Neural progenitor cell (in vitro differentiated cells): Measurements from ENCODE around the gene MXRA8. TPM values are rescaled to one million over a fixed set of nuclear protein-coding genes. Genes with fewer than 3 reads are reported as not detected.

Source experiments
- DNase-seq: peaks from one replicate; pipeline ENCODE4 v3.0.0-alpha.2; 2016; ENCODE audit warnings: low spot score
- H2AFZ ChIP-seq: fragments of 200-600 bp; sonication (generic); replicated peaks from 2 replicates; pipeline ENCODE4 v1.6.1; 2016; ENCODE audit warnings: antibody characterized with exemption
- H3F3A ChIP-seq: fragments of 200-600 bp; sonication (generic); 2 replicates; pipeline ENCODE4 v1.6.1; 2016; ENCODE audit warnings: antibody characterized with exemption, low read depth
- H3K27ac ChIP-seq: fragments of 200-600 bp; sonication (generic); 2 replicates; pipeline ENCODE4 v1.5.1; 2016; ENCODE audit warnings: mild to moderate bottlenecking
- H3K27me3 ChIP-seq: fragments of 200-600 bp; sonication (generic); 2 replicates; pipeline ENCODE4 v1.6.1; 2016; ENCODE audit warnings: mild to moderate bottlenecking, moderate library complexity
- H3K36me3 ChIP-seq: fragments of 200-600 bp; sonication (generic); 2 replicates; pipeline ENCODE4 v1.5.1; 2016
- H3K4me1 ChIP-seq: fragments of 200-600 bp; sonication (generic); 2 replicates; pipeline ENCODE4 v1.6.1; 2016; ENCODE audit warnings: mixed run types
- H3K4me2 ChIP-seq: fragments of 200-600 bp; sonication (generic); 2 replicates; pipeline ENCODE4 v1.6.1; 2016
- H3K4me3 ChIP-seq: fragments of 200-600 bp; sonication (generic); 2 replicates; pipeline ENCODE4 v1.5.1; 2016
- H3K79me2 ChIP-seq: fragments of 200-600 bp; sonication (generic); 2 replicates; pipeline ENCODE4 v1.6.1; 2016; ENCODE audit warnings: low read depth
- H3K9ac ChIP-seq: fragments of 200-600 bp; sonication (generic); 2 replicates; pipeline ENCODE4 v1.6.1; 2016
- H3K9me3 ChIP-seq: fragments of 200-600 bp; sonication (generic); 2 replicates; pipeline ENCODE4 v1.5.1; 2016; ENCODE audit warnings: low read depth
- H4K20me1 ChIP-seq: fragments of 200-600 bp; sonication (generic); 2 replicates; pipeline ENCODE4 v1.6.1; 2016; ENCODE audit warnings: low read depth
- H3K27ac Mint-ChIP-seq: 3 replicates; pipeline ENCODE4 v1.8.0; 2021; ENCODE audit warnings: mixed read lengths
- H3K27me3 Mint-ChIP-seq: 2 replicates; pipeline ENCODE4 v1.8.0; 2022; ENCODE audit warnings: low read depth, mild to moderate bottlenecking, inconsistent platforms, moderate library complexity, mixed read lengths; ENCODE audit not compliant: insufficient read depth
- H3K36me3 Mint-ChIP-seq: 3 replicates; pipeline ENCODE4 v1.8.0; 2021; ENCODE audit warnings: mixed read lengths
- H3K4me1 Mint-ChIP-seq: 3 replicates; pipeline ENCODE4 v1.8.0; 2021; ENCODE audit warnings: mixed read lengths
- H3K4me3 Mint-ChIP-seq: 3 replicates; pipeline ENCODE4 v1.8.0; 2021; ENCODE audit warnings: mild to moderate bottlenecking, moderate library complexity, mixed read lengths
- H3K9me3 Mint-ChIP-seq: 3 replicates; pipeline ENCODE4 v1.8.0; 2020; ENCODE audit warnings: mixed read lengths
- CTCF ChIP-seq: fragments of 200-600 bp; sonication (generic); IDR thresholded peaks from 2 replicates; pipeline ENCODE4 v1.5.1; 2017; ENCODE audit warnings: antibody characterized with exemption, mild to moderate bottlenecking
- EZH2 ChIP-seq: fragments of 200-600 bp; sonication (generic); IDR thresholded peaks from 2 replicates; pipeline ENCODE4 v1.6.1; 2017; ENCODE audit warnings: antibody characterized with exemption, mild to moderate bottlenecking, moderate library complexity
- EZH2phosphoT487 ChIP-seq: fragments of 200-600 bp; sonication (generic); IDR thresholded peaks from 2 replicates; pipeline ENCODE4 v1.6.1; 2017; ENCODE audit warnings: antibody characterized with exemption
- total RNA-seq: library from RNA; depleted of rRNA; stranded (reverse); fragments of >200 nt; gene quantifications from 2 replicates; pipeline ENCODE4 v1.2.3, GENCODE V29; 2015; ENCODE audit warnings: low replicate concordance

Gene MXRA8
- total RNA-seq, 1 donor from 2014 or later, result 6.8 TPM

GRCh38 chr1:1355416-1355815 lies 2.9 kb downstream of the MXRA8 start:
- no peak for TF ChIP-seq CTCF
- TF ChIP-seq EZH2phosphoT487, result no peak
- TF ChIP-seq EZH2, result no peak
- Histone ChIP-seq H3K9ac (no peak overlapping the region), H3K27me3 (peaks cover 35% of the 10 kb centered on the region), H2AFZ (no peak overlapping the region), H3K36me3 (no peaks in the 10 kb centered on the region), H3K4me2 (peak overlapping the region; percentile 69), H3K79me2 (no peaks in the 10 kb centered on the region), H3K27ac (no peak overlapping the region), H4K20me1 (peaks cover 36% of the 10 kb centered on the region), H3K4me1 (peaks cover 60% of the 10 kb centered on the region), H3F3A (peaks cover 60% of the 10 kb centered on the region), H3K4me3 (peak overlapping the region; percentile 34), H3K9me3 (no peaks in the 10 kb centered on the region)
- no peak overlapping the region for H3K4me3 Mint-ChIP-seq
- peaks cover 22% of the 10 kb centered on the region for H3K27me3 Mint-ChIP-seq
- DNase-seq, result peak; percentile 67
- H3K36me3 Mint-ChIP-seq, result peaks cover 3% of the 10 kb centered on the region
- no peaks in the 10 kb centered on the region for H3K9me3 Mint-ChIP-seq
- no peak overlapping the region for H3K27ac Mint-ChIP-seq
- H3K4me1 Mint-ChIP-seq, result peaks cover 38% of the 10 kb centered on the region

- no peaks in the 10 kb centered on the region for H3K36me3 ChIP-seq
- H3K9me3 ChIP-seq, result no peaks in the 10 kb centered on the region
- H3K27ac ChIP-seq, result no peak overlapping the region
- H3K9ac ChIP-seq, result no peak overlapping the region
- H2AFZ ChIP-seq, result no peak overlapping the region
- Mint-ChIP-seq H3K4me1 (peaks cover 34% of the 10 kb centered on the region), H3K9me3 (no peaks in the 10 kb centered on the region), H3K27me3 (peaks cover 22% of the 10 kb centered on the region), H3K36me3 (peaks cover 3% of the 10 kb centered on the region), H3K4me3 (peak overlapping the region; percentile 83), H3K27ac (peak overlapping the region; percentile 76)
- peaks cover 36% of the 10 kb centered on the region for H4K20me1 ChIP-seq
- H3K4me1 ChIP-seq, result peaks cover 51% of the 10 kb centered on the region
- H3K4me3 ChIP-seq, result peak overlapping the region; percentile 34
- H3K27me3 ChIP-seq, result peaks cover 35% of the 10 kb centered on the region
- peak overlapping the region; percentile 69 for H3K4me2 ChIP-seq
- peaks cover 53% of the 10 kb centered on the region for H3F3A ChIP-seq
- DNase-seq, result no peak
- peak; percentile 91 for TF ChIP-seq EZH2
- peak; percentile 89 for TF ChIP-seq EZH2phosphoT487
- no peak for TF ChIP-seq CTCF
- no peaks in the 10 kb centered on the region for H3K79me2 ChIP-seq
Observed at GRCh38 chr1:1354271-1355247, 3.8 kb downstream of the MXRA8 start.

GRCh38 chr1:1353389-1354151 lies 4.8 kb downstream of the MXRA8 start:
- H3K27ac Mint-ChIP-seq, result no peak overlapping the region

More at GRCh38 chr1:1353389-1354151, 4.8 kb downstream of the MXRA8 start:
- H3K4me2 ChIP-seq, result peak overlapping the region; percentile 69
- TF ChIP-seq CTCF (no peak), EZH2 (no peak), EZH2phosphoT487 (no peak)
- Mint-ChIP-seq H3K9me3 (no peaks in the 10 kb centered on the region), H3K27me3 (peaks cover 18% of the 10 kb centered on the region), H3K36me3 (peaks cover 3% of the 10 kb centered on the region), H3K4me1 (peaks cover 28% of the 10 kb centered on the region), H3K4me3 (peak overlapping the region; percentile 48)
- H3K4me1 ChIP-seq, result peaks cover 41% of the 10 kb centered on the region
- H4K20me1 ChIP-seq, result peaks cover 37% of the 10 kb centered on the region
- no peaks in the 10 kb centered on the region for H3K9me3 ChIP-seq
- peaks cover 35% of the 10 kb centered on the region for H3K27me3 ChIP-seq
- H3K79me2 ChIP-seq, result peaks cover 3% of the 10 kb centered on the region
- H3K27ac ChIP-seq, result no peak overlapping the region
- no peak overlapping the region for H2AFZ ChIP-seq
- no peaks in the 10 kb centered on the region for H3K36me3 ChIP-seq
- DNase-seq, result no peak
- H3K9ac ChIP-seq, result no peak overlapping the region
- H3K4me3 ChIP-seq, result peak overlapping the region; percentile 34
- H3F3A ChIP-seq, result peaks cover 49% of the 10 kb centered on the region
